Left ventricle myocardium superior (tissue), 1 donor: ENCODE measurements around the gene EML6. TPM values are rescaled to one million over a fixed set of nuclear protein-coding genes. Genes with fewer than 3 reads are reported as not detected.
"Not testable (repeated sequence)": the region's sequence is repeated elsewhere in the genome, so short reads cannot be mapped to it uniquely, and the experiment has no call there.

ENCODE experiments used
- ATAC-seq: fragments of 200-7000 bp; cut with Tn5 transposase; one replicate; pipeline ENCODE4 v1.9.1; 2020; ENCODE audit warnings: mild to moderate bottlenecking, moderate library complexity
- DNase-seq: peaks from one replicate; pipeline ENCODE4 v3.0.0-alpha.2; 2020
- intact Hi-C: fragments of 100-400 bp; cut with micrococcal nuclease; formaldehyde crosslinking; loops from one replicate; pipeline ENCODE4 v1.11.0; 2022
- total RNA-seq: library from RNA; stranded (reverse); fragmentation: NEBNext Ultra II Directional; extraction: Animal tissue kit (Norgen Biotek cat#: 25700); gene quantifications from one replicate; pipeline ENCODE4 v1.2.1, GENCODE V29; 2021
- donor health status: DM: no; HTN: yes; CAD: no; lungs with severe emphysema.

EML6 gene
- total RNA-seq, 1 donor from 2014 or later, result 0.59 TPM

DNA sequence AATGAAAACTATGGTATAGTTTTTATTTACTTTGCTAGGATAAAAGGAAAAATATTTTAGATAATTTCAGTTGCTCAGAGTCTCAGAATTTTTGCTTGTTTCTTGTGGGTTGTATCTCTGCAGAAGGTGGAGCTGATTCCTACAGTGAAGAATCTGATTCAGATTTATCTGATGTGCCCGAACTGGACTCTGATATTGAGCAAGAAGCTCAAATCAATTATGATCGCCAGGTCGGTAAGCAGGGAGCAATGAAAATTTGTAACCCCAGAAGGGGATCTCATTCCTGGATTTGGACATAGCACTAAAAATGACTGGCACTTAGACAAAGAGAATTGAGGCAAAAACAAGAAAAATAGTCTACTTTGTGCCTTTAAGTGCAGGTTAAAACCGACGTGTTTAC lies 140.2 kb downstream of the EML6 start:
- intact Hi-C loops, result no loop called here

DNA sequence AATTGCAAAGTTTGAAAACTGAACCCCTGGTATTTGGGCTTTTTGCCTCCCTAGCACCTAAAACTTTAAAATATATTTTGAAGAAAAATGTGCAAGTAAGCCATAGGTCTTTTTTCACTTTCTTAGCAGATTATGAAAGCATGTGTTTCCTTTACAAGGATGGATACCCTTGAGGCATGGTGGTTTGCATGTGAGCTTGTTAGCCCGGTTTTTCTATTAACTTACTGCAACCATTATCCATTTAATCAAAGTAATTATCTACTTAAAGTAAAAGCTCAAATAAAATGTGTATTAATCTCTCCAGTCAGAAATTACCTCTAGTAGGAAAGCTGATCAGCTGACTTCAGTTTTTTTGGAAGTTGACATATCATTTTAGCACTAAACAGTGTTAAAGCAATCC lies 140.6 kb downstream of the EML6 start:
- DNase-seq, result no peak
- intact Hi-C loops, result no loop called here
- no peak for ATAC-seq

More for the DNA sequence above, 140.2 kb downstream of the EML6 start:
- DNase-seq, result no peak
- no peak for ATAC-seq

DNA sequence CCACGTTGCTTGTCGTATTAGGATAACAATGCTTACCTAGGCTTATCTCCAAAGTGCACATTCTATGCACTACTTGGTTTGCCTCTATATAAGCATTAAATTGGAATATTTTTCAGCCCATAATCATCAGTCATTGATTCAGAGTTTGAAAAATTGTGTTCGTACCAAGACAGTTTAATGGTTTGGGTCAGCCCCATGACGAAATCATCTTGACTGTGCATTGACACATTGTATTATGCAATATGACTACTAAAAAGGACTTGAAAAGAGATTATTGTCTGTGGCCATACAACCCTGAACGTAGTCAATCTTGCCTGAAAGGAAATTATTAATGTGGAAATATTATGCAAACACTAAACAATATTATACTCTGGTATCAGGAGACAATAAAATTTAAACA lies 141.3 kb downstream of the EML6 start:
- intact Hi-C loops, result no loop called here
- DNase-seq (no peak), ATAC-seq (no peak)

DNA sequence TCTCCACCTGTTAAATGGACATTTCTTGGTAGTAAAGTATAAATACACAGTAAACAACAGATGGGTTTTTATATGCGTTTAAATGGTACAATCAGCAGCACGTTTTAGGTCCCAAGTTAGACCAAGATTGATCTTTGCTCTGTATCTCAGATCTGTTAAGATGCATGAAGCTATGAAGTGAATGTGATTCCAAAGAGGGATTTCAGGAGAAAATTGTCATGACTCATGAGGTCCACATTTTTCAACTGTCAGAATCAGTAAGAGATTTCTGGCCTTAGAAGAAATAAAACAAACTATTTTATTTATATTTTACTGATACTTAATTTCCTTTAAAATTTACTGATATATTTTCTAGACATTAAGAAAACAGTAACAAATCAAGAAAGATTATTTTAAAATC lies 142.7 kb downstream of the EML6 start:
- DNase-seq, result no peak
- ATAC-seq, result no peak
- intact Hi-C loops, result no loop called here

DNA sequence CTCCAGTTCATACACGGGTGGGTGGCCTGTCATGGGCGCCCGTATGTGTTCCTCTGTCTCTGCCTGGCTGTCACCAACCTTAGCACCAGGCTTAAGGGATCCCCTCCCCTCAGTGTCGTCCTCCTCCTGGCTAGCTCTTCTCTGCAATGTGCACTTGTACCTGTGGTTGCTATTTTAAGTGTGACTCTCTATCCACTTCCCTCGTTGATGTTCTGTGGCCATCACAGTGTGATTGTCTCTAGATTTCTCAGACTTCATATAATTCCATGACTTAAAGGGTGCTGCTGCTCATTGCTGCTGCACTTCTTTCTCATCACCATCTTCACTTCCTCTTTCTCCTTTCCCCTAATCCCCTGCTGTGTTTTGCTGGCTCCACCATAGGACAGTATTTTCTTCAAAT lies 143.4 kb downstream of the EML6 start:
- no peak for DNase-seq
- intact Hi-C loops, result no loop called here

DNA sequence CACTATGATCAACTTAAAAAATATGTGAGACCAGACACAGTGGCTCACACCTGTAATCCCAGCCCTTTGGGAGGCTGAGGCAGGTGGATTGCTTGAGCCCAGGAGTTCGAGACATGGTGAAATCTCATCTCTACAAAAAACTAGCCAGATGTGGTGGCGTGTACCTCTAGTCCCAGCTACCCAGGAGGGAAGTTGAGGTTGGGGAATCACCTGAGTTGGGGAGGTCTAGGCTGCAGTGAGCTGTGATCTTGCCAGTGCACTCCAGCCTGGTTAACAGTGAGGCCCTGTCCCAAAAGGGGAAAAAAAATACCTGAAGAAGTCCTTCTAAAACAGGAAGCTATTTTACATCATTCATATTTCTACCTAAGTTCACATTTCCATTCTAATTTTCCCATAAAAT lies 144.0 kb downstream of the EML6 start:
- intact Hi-C loops, result no loop called here
- no peak for DNase-seq
- ATAC-seq, result no peak

More for the DNA sequence above, 143.4 kb downstream of the EML6 start:
- no peak for ATAC-seq

DNA sequence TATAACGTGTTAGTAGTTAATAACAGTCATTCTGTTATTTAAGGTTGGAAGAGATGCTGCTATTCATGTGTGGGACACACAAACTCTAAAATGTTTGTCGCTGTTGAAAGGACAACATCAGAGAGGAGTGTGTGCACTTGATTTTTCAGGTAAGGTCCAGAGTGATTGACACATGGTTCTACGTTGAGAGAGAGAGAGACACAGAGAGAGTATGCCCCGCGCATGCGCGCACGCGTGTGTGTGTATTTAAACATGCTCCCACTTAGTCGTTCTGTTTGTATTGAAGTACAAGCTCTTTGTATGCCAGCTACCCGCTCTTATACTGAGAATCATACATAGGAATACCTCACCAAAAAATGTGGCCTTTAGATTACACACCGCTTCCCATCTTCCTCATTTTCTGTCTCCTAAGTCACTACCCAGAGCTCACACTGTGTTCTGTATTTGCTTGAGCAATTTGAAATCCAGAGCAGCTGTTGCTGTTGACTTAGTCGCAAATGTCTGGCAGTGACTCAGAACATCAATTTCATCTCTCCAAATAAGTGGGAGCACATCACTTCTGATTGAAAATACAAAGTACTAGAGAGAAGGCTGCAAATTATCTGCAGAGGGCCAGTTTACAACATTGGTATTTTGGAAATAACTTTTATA lies 148.1 kb downstream of the EML6 start:
- intact Hi-C loops, result no loop called here
- no peak for DNase-seq
- ATAC-seq, result no peak

DNA sequence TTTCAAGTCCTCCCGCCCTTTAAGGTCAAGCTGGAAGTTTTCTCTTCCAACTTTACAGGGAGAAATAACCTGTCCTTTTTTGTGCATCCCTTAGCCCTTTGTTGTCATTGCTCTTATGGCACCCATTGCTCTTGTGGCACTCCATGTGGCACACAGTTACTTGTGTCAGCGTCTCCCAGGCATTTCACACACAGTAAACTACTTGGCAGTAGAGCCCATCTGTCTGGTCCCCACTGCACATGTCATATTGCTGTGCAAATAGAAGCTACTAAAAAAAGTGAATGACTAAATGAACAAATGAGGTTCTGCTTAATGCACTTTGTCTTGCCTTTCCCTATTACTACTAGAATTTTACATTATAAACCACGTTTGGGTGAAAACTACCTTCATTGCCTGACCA lies 149.3 kb downstream of the EML6 start:
- DNase-seq, result no peak
- no peak for ATAC-seq
- intact Hi-C loops, result no loop called here

DNA sequence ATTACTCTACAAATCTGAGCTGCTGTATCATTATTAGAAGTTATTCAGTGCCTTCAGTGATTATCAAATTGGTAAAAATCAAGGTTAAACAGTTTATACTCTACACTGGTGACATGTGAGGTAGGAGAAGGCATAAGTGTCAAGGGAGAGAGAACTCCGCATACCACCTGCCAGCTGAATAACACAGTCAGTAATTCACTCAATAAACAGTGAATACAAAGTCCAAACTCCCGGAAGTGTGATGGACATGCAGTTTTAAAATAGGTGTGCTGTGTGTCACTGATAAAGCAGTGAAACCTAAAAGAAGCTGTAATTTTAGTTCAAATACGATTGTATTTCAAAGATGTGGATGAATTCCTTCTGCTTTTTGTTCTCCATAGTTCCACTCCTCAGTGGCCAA lies 149.8 kb downstream of the EML6 start:
- intact Hi-C loops, DNase-seq, ATAC-seq: not testable (repeated sequence)

DNA sequence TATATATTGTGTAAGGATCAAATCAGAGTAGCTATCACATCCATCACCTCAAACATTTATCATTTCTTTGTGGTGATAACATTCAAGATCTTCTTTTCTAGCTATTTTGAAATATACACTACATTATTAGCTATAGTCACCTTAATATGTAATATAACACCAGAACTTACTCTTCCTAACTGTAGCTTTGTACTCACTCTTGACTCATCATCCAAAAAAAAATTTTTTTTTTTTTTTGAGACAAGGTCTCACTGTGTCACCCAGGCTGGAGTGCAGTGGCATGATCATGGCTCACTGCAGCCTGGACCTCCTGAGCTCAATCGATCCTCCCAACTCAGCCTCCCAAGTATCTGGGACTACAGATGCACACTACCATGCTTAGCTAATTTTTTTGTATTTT lies 153.3 kb downstream of the EML6 start:
- DNase-seq, result no peak
- intact Hi-C loops, result no loop called here
- no peak for ATAC-seq

DNA sequence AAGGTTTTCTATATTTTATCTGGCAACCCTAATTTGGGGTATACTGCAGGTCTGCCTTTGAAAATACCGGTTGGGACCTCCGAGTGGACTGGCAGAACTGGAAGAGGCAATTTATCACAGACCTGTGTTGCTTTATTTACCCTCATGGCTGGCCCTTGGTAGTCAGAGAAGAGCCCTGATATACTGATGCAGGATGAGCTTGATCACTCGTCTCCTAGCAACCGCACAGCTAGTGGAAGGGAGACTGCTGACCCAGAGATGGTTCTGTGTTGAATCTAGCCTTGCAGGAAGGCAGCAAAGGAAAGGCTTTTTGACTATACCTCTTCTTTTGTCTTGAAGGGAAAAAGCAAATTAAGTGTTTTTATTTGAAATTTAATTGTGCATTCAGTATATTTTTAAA lies 154.7 kb downstream of the EML6 start:
- intact Hi-C loops, result no loop called here
- ATAC-seq (no peak), DNase-seq (no peak)

DNA sequence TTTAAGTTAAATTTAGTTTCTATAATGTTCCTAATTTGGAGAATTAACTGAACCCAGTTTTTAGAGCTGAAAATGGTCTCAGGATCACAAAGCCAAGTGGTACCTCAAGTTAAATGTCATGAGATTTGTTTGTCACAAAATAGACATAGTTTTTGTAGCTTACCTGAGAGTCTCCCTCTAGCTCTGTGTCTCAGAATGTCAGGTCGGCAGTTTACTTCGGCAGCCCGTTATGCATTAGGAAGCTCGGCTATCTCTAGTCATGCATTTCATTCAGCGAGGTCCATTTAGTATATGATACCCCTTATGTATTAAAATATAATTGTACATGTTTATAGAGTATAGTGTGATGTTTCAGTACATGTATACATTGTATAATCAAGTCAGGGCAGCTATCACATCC lies 155.6 kb downstream of the EML6 start:
- no peak for ATAC-seq
- DNase-seq, result no peak
- intact Hi-C loops, result no loop called here

DNA sequence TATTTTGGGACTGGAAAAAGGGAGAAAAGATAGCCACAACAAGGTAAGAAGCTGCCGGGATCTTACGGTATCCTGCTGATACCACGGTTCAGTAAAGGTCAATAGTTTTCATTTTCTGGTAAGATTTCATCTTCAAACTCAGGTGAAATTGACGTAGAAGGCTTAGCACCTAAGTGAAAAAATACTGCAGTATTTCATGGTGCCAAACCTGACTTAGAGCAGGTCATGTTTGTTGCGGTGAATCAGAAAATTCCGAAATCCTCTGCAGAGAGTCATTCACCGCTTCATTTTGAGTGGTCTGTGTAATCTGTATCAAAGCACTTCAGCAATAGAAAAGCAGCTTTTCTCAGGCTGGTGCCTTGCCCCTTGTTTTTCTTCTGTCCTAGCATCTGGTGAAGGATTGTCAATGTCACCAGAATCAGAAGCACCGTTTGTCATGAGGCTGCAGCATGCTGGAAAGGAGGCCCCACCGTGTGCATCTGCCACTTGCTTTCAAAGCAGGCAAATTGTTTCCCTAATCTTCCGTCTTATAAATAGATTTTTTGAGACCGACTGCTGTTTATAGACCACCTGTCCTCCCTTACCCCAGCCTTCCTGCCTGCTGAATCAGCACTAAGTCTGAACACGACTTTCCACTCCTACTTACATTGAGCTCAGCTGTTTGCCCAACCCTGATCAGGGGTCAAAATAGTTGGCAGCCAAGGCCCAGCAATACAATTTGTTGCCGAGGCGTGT lies 156.3 kb downstream of the EML6 start:
- DNase-seq (no peak), ATAC-seq (no peak)

DNA sequence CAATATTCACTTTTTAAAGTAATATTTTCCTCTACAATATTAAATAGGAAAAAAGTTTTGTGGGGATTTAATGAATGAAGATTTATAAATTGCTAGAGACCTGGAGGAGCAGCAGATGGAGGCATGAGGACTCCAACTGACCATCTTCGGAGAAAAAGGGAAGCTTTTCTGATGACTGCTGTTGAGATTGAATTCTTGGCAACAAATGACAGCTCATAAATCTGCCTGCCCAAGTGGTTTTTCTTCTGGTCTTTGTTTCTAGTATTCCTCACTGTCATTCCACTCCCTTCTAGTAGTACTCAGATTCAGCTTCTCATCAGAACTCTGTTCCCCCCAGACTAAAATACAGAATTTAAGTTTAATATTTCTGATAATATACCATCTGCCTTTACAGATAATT lies 157.0 kb downstream of the EML6 start:
- intact Hi-C loops, result no loop called here
- ATAC-seq (no peak), DNase-seq (no peak)

More for the DNA sequence above, 156.3 kb downstream of the EML6 start:
- intact Hi-C loops, result no loop called here

DNA sequence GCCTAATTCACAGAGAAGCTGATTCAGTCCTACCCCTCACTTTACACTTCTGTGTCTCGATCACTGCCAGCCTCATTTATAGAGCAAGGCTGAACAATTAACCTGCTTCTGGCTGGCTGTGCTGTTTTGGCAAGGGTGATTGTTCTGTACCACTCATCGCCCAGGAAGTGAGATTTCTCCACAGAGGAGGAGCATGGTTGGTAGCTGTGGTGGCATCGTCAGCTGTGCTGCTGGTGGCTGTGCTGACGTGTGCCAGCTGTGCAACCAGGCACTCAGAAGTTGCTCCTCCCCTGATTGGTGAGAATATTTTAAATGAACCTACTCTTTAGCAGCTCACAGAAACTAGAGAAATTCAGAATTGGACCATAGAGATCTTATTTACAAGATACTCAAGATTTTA lies 158.3 kb downstream of the EML6 start:
- ATAC-seq, result no peak
- DNase-seq, result no peak
- intact Hi-C loops, result no loop called here

DNA sequence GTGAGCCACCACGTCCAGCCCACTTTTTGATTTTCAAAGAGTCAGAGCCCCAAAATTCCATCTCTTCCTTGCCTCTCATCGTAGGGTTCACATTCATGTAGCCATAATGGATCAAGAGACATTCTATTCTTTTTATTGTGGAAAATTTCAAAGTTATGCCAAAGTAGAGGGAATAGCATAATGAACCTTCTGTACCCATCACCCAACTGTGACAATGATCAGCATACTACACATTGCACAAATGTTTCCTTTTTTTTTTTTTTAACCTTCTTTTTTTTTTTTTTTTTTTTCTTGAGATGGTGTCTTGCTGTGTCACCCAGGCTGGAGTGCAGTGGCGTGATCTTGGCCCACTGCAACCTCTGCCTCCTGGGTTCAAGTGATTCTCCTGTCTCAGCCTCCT lies 162.4 kb downstream of the EML6 start:
- intact Hi-C loops, result no loop called here
- no peak for ATAC-seq

DNA sequence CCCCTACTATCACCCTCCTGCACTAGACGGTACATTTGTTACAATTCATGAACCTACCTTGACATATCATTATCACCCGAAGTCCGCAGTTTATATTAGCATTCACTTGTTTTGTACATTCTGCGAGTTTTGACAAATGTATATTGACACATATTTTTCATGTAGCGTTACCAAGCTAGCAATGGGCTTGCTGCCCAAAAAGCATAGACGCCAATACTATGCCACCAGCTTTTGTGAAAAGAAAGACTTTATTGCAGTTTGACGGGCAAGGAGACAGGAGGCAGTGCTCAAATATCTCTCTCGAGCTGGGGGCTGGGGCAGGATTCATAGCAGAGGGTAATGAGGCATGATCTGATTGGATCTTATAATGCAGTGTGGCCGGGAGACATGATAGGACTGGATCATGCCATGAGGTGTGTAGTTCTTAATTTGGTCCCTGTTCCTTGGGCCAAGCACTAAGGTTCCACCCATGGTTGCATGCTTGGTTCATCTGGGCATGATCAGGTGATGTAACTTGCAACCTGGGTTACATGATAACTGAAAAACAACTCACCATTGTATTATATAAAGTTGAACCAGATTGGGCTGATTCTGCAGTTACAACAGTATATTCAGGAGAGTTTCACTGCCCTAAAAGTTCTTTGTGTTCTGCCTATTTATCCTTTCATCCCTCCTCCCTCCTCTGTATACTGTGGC lies 164.5 kb downstream of the EML6 start:
- ATAC-seq, result no peak
- DNase-seq, result no peak
- intact Hi-C loops, result no loop called here

More for the DNA sequence above, 162.4 kb downstream of the EML6 start:
- no peak for DNase-seq

DNA sequence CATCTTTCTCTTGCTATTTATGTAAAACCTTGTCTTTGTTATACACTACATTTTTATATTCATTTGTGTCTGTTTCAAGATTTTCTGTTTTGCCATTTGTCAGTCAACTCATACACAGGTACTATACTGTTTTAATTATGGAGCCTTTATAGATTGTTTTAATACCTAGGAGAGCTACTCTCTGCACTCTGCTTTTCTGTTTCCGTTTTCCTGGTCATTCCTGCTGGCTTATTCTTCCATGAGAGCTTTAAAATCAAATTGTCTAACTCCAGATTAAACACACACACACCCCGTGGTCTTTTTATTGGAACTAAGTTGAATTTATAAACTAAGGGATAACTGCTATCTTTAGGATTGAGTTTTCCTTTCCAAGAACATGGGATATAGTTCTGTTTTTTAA lies 165.6 kb downstream of the EML6 start:
- no peak for ATAC-seq
- intact Hi-C loops, result no loop called here
- DNase-seq, result no peak

DNA sequence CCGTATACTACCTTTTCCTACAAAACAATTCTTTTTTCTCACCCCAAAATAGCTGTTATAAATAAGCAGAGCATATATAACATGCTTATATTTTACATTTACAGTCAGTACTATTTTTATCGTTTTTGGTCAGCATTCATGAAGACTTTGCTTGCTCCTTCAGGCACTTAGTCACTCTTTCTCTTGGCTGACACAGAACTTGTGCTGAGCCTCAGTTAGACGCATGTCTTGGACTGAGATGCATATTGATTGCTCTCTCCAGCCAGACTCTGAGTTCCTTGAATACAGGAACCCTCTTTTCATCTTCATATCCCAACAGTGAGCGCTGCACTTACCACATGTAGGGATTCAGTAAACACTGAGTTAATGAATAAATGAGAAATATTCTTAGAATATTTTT lies 168.4 kb downstream of the EML6 start:
- ATAC-seq, result no peak
- intact Hi-C loops, result no loop called here
- no peak for DNase-seq

DNA sequence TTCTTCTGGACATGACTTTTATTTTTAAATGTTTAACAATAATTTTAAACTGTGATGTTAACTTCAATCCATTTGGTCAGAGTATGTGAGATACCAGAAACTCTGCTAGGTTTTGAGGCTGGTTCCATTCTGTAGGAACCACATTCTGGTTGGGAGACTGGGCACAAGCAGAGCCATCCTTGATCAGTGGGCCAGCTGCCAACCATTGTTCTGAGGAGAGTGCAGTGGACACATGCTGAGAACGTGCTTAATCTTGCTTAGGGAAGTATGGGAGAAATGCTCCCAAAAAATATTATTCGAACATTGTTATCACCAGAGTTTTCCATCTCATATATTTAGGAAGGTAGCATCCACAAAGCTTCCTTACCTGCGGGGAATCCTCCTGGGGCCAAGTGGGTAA lies 171.0 kb downstream of the EML6 start:
- intact Hi-C loops, result no loop called here
- no peak for ATAC-seq
- no peak for DNase-seq

DNA sequence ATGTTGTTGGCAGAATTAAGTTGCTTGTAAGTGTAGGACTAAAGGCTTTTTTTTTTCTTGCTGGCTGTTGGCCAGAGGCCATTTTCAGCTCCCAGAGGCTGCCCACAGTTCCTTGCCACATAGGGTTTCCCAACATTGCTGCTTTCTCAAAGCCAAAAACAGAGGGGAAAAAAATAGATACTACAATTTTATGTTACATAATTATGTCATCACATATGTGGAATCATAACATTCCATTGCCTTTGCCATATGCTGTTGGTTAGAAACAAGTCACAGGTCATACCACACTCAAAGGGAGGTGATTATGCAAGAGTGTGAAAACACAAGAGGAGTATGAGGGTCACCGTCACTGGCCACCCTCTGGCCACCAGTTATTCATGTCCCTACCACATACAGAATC lies 172.3 kb downstream of the EML6 start:
- intact Hi-C loops, result no loop called here

More for the DNA sequence above, 172.3 kb downstream of the EML6 start:
- DNase-seq (no peak), ATAC-seq (no peak)
